OCI-LY3 (cell line): ENCODE measurements around the gene TRAPPC4.

Experiments
- CTCF ChIP-seq: fragments of 200-600, 300-600 bp; sonication (generic); IDR thresholded peaks from 2 replicates; pipeline ENCODE4 v1.5.1; 2014; ENCODE audit warnings: antibody characterized with exemption, low read length, low read depth
- EZH2phosphoT487 ChIP-seq: fragments of 200-600 bp; shearing (Covaris generic); IDR thresholded peaks from 2 replicates; pipeline ENCODE4 v1.6.1; 2018; ENCODE audit warnings: antibody characterized with exemption, mixed run types, low read depth

GRCh38 chr11:119049081-119049480 is 30.5 kb downstream of the TRAPPC4 start:
- TF ChIP-seq CTCF, result no peak
- no peak for TF ChIP-seq EZH2phosphoT487
